Panc1 (cell line): ENCODE data around the gene ADCK2. TPM values are rescaled to one million over a fixed set of nuclear protein-coding genes. Genes with fewer than 3 reads are reported as not detected.

Experiments used
- ATAC-seq: fragments of 200-7000 bp; cut with Tn5 transposase; 2 replicates; pipeline ENCODE4 v1.9.1; 2020; ENCODE audit warnings: mild to moderate bottlenecking, moderate library complexity
- BruUV-seq: library from RNA; stranded (reverse); fragments of 400-500 nt; replicated peaks from 2 replicates; lab custom pipeline; 2021; lab: Mats Ljungman, UMichigan
- CTCF ChIA-PET: fragments of 300-600 bp; sonication (Branson Sonifier 250); formaldehyde crosslinking; loops from one replicate; lab custom pipeline; 2022; ENCODE audit warnings: antibody characterized with exemption; lab: Charles Lee
- POLR2A ChIA-PET: fragments of 300-600 bp; sonication (Branson Sonifier 250); formaldehyde crosslinking; loops from one replicate; lab custom pipeline; 2022; ENCODE audit warnings: antibody characterized with exemption; lab: Charles Lee
- DNase-seq: peaks from one replicate; pipeline ENCODE4 v3.0.0-alpha.2; 2010; ENCODE audit warnings: low read depth, low spot score
- H3K27ac ChIP-seq: 2 replicates; pipeline ENCODE4 v1.5.1; 2011; ENCODE audit warnings: mild to moderate bottlenecking, low read length, inconsistent platforms
- H3K27me3 ChIP-seq: fragments of 200-500 bp; sonication (Bioruptor generic); 2 replicates; pipeline ENCODE4 v1.6.0; 2014; ENCODE audit warnings: low read length, inconsistent platforms; ENCODE audit not compliant: control insufficient read depth, insufficient read depth
- H3K36me3 ChIP-seq: fragments of 200-500 bp; sonication (Bioruptor generic); 2 replicates; pipeline ENCODE4 v1.5.1; 2014; ENCODE audit warnings: inconsistent platforms, mild to moderate bottlenecking, low read length, moderate library complexity; ENCODE audit not compliant: control insufficient read depth, insufficient read depth
- H3K4me1 ChIP-seq: 2 replicates; pipeline ENCODE4 v1.5.1; 2011; ENCODE audit warnings: inconsistent platforms, mild to moderate bottlenecking, low read length, moderate library complexity; ENCODE audit not compliant: control insufficient read depth, insufficient read depth
- H3K4me3 ChIP-seq, 2 experiments: 2 replicates each; pipeline ENCODE4 v1.5.1; 2011 to 2012; ENCODE audit warnings: low read depth in 2 of 2, low read length in 2 of 2, mild to moderate bottlenecking in 2 of 2, inconsistent platforms in 1 of 2, moderate library complexity in 1 of 2
- H3K9me3 ChIP-seq: fragments of 200-500 bp; sonication (Bioruptor generic); 2 replicates; pipeline ENCODE4 v1.5.1; 2014; ENCODE audit warnings: low read depth, mild to moderate bottlenecking, inconsistent platforms, low read length, moderate library complexity; ENCODE audit not compliant: control insufficient read depth, insufficient read depth
- CTCF ChIP-seq: fragments of 450-650 bp; IDR thresholded peaks from 2 replicates; pipeline ENCODE4 v1.5.1; 2017; ENCODE audit warnings: mild to moderate bottlenecking
- POLR2AphosphoS5 ChIP-seq: IDR thresholded peaks from 2 replicates; pipeline ENCODE4 v1.6.1; 2012; ENCODE audit warnings: mild to moderate bottlenecking, low read depth, low read length, moderate library complexity
- REST ChIP-seq, 2 experiments: IDR thresholded peaks; 2 replicates each; pipeline ENCODE4 v1.6.1; 2011 to 2012; ENCODE audit warnings: low read depth in 2 of 2, control low read depth in 1 of 2, low read length in 1 of 2, mild to moderate bottlenecking in 1 of 2, moderate library complexity in 1 of 2; ENCODE audit not compliant: insufficient read depth in 1 of 2
- SIN3A ChIP-seq: IDR thresholded peaks from 2 replicates; pipeline ENCODE4 v1.6.1; 2012; ENCODE audit warnings: low read depth, mild to moderate bottlenecking, low read length, moderate library complexity, borderline replicate concordance; ENCODE audit not compliant: insufficient read depth
- TCF7L2 ChIP-seq: IDR thresholded peaks from 2 replicates; pipeline ENCODE4 v1.6.1; 2011; ENCODE audit warnings: mild to moderate bottlenecking, low read depth, low read length, inconsistent platforms
- in situ Hi-C: cut with HindIII; loops from 2 replicates; pipeline ENCODE4 v1.10.0; 2016; ENCODE audit warnings: low sequenced_read_pairs, low pct_unique_long_range_greater_than_20kb
- intact Hi-C: fragments of 100-400 bp; cut with micrococcal nuclease; formaldehyde crosslinking; loops from one replicate; pipeline ENCODE4 v1.10.0; 2022; ENCODE audit not compliant: unreplicated experiment
- total RNA-seq: library from RNA; stranded (reverse); gene quantifications from one replicate; pipeline ENCODE4 v1.2.1, GENCODE V29; 2021; ENCODE audit not compliant: unreplicated experiment

The ADCK2 gene
- total RNA-seq, 1 experiment from 2014 or later, result 21.6 TPM

- in situ Hi-C loops, result no loop called here
- TF ChIP-seq POLR2AphosphoS5 (no peak), TCF7L2 (no peak), SIN3A (no peak), CTCF (no peak), REST (IDR thresholded peaks at IDR 0.05; ENCODE audit: insufficient read depth in 1 of 2, low read depth in 2 of 2, low read length in 1 of 2) (no peak)
- no peak for ATAC-seq
Observed at GRCh38 chr7:140631021-140631420, 41.7 kb upstream of the ADCK2 start.

GRCh38 chr7:140631602-140632001 is 41.1 kb upstream of the ADCK2 start:
- intact Hi-C loops, result no loop called here
- no peak overlapping the region for H3K27ac ChIP-seq
- no peaks in the 10 kb centered on the region for H3K36me3 ChIP-seq
- no peaks in the 10 kb centered on the region for H3K9me3 ChIP-seq
- no peak overlapping the region for H3K4me3 ChIP-seq
- TF ChIP-seq SIN3A, result no peak
- no peak for TF ChIP-seq CTCF
- no peak for TF ChIP-seq REST (IDR thresholded peaks at IDR 0.05; ENCODE audit: insufficient read depth in 1 of 2, low read depth in 2 of 2, low read length in 1 of 2)
- no peak for TF ChIP-seq TCF7L2
- no peak for TF ChIP-seq POLR2AphosphoS5
- POLR2A ChIA-PET, result no interaction called here
- H3K4me1 ChIP-seq, result no peaks in the 10 kb centered on the region; the same call in 1 of the 2 replicates
- BruUV-seq, result no TSS peak
- CTCF ChIA-PET, result no interaction called here
- ATAC-seq (no peak), DNase-seq (no peak)
- in situ Hi-C loops, result no loop called here
- no peaks in the 10 kb centered on the region for H3K27me3 ChIP-seq

More at GRCh38 chr7:140631021-140631420, 41.7 kb upstream of the ADCK2 start:
- DNase-seq, result no peak
- no peak overlapping the region for H3K4me3 ChIP-seq
- H3K27me3 ChIP-seq, result no peaks in the 10 kb centered on the region
- H3K36me3 ChIP-seq, result no peaks in the 10 kb centered on the region
- no TSS peak for BruUV-seq
- intact Hi-C loops, result no loop called here
- no peak overlapping the region for H3K27ac ChIP-seq
- ChIA-PET POLR2A (no interaction called here), CTCF (no interaction called here)
- no peaks in the 10 kb centered on the region for H3K9me3 ChIP-seq
- H3K4me1 ChIP-seq, result peaks cover 5% of the 10 kb centered on the region; the same call in 1 of the 2 replicates
